Measurements from ENCODE around the gene AIRE.

DNA sequence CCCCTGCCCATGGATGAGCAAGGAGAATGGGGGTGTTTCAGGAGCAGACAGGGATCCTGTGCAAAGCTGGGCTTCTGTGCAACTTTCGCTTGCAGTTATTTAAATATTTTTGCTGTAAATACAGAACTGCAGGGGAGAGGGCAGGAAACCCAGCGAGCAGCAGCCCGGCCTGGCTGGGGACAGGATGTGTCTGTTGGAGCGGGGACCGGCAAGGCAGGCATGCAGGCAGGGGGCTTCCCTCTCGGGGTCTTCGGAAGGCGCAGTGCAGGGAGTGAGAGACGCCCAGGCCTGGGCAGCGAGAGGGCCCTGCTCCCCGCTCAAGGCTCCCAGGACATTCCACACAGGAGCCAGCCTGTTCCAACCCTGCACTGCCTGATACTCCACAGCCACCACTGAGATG, 1.7 kb upstream of the AIRE start:
- TF ChIP-seq, protein P1, sequence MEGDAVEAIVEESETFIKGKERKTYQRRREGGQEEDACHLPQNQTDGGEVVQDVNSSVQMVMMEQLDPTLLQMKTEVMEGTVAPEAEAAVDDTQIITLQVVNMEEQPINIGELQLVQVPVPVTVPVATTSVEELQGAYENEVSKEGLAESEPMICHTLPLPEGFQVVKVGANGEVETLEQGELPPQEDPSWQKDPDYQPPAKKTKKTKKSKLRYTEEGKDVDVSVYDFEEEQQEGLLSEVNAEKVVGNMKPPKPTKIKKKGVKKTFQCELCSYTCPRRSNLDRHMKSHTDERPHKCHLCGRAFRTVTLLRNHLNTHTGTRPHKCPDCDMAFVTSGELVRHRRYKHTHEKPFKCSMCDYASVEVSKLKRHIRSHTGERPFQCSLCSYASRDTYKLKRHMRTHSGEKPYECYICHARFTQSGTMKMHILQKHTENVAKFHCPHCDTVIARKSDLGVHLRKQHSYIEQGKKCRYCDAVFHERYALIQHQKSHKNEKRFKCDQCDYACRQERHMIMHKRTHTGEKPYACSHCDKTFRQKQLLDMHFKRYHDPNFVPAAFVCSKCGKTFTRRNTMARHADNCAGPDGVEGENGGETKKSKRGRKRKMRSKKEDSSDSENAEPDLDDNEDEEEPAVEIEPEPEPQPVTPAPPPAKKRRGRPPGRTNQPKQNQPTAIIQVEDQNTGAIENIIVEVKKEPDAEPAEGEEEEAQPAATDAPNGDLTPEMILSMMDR (IDR thresholded peaks at IDR 0.05; ENCODE audit: poor library complexity, severe bottlenecking): no peak
- no peak for TF ChIP-seq POLR2AphosphoS5 (IDR thresholded peaks at IDR 0.05)
- TF ChIP-seq EZH2 (IDR thresholded peaks at IDR 0.05; ENCODE audit: borderline replicate concordance, insufficient read depth, low read length, poor library complexity, severe bottlenecking): no peak
